Lower leg skin (tissue), 3 donors: ENCODE results near the gene WWOX.

Source experiments
- POLR2A ChIP-seq, 2 donors: fragments of 450-650 bp; IDR thresholded peaks; one replicate each; pipeline ENCODE4 v1.6.1; 2016 to 2017; ENCODE audit warnings: antibody characterized with exemption in 2 of 2, mild to moderate bottlenecking in 1 of 2, moderate library complexity in 1 of 2
- TF ChIP-seq, protein P1 (sequence below), 3 donors: fragments of 450-650 bp; IDR thresholded peaks; one replicate each; pipeline ENCODE4 v1.5.1; 2016; ENCODE audit warnings: antibody characterized with exemption in 3 of 3, mild to moderate bottlenecking in 3 of 3, moderate library complexity in 2 of 3

DNA sequence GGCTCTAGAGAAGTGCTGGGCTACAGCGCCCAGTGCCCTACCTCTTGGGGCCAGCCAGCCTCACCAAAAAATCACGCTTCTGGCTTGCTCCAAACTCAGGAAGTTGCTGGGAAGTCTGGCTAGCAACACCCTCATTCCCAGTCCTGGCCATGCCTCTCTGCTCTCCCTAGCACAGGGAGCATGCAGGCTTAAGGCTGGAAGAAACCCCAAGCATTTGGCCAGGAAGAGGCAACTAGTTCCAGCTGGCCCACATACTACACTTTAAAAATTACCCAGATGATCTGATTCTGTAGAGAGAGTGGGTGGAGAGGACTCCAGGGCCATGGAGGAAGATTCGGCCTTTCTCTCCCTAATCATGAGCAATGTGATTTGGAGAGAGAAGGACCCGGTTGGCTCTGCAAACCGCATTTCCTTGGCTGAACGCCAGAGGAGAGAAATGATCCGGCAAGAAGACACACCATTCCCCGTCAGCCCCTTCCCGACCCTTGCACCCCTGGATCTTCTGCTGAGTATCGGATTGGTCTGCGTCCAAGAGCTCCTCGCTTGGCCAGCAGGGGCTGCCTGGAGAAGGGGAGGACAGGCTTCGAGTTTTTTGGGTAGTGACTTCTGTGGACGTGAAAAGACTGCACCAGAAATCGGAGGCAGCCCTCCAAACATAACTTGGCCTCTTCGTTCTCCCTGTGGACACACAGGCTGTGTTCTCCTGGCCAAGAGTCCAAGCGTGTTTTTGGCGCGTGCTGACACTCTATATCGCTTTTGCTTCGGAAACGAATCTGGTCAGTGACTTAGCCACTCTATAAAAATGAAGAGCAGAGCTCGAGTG lies 406.3 kb downstream of the WWOX start:
- TF ChIP-seq POLR2A (IDR thresholded peaks at IDR 0.05) = no peak
- TF ChIP-seq, protein P1, sequence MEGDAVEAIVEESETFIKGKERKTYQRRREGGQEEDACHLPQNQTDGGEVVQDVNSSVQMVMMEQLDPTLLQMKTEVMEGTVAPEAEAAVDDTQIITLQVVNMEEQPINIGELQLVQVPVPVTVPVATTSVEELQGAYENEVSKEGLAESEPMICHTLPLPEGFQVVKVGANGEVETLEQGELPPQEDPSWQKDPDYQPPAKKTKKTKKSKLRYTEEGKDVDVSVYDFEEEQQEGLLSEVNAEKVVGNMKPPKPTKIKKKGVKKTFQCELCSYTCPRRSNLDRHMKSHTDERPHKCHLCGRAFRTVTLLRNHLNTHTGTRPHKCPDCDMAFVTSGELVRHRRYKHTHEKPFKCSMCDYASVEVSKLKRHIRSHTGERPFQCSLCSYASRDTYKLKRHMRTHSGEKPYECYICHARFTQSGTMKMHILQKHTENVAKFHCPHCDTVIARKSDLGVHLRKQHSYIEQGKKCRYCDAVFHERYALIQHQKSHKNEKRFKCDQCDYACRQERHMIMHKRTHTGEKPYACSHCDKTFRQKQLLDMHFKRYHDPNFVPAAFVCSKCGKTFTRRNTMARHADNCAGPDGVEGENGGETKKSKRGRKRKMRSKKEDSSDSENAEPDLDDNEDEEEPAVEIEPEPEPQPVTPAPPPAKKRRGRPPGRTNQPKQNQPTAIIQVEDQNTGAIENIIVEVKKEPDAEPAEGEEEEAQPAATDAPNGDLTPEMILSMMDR (IDR thresholded peaks at IDR 0.05) = no peak
